Uterus (tissue), 4 donors: ENCODE results near the gene UMPS. TPM values are rescaled to one million over a fixed set of nuclear protein-coding genes. Genes with fewer than 3 reads are reported as not detected.

ENCODE experiments used
- DNase-seq, 2 donors: peaks; one replicate each; pipeline ENCODE4 v3.0.0-alpha.2; 2019 to 2020
- H3K27ac ChIP-seq, 2 donors: fragments of 200-600 bp; sonication (generic); 1 replicate in 1 of 2; 2 replicates in 1 of 2; pipeline ENCODE4 v1.5.1; 2016 to 2018
- H3K27me3 ChIP-seq, 2 donors: fragments of 200-600 bp; sonication (generic); one replicate each; pipeline ENCODE4 v1.5.1; 2018 to 2019; ENCODE audit warnings: control low read depth in 1 of 2
- H3K36me3 ChIP-seq, 2 donors: fragments of 200-600 bp; sonication (generic); one replicate each; pipeline ENCODE4 v1.5.1; 2019; ENCODE audit warnings: control low read depth in 1 of 2
- H3K4me1 ChIP-seq, 2 donors: fragments of 200-600 bp; sonication (generic); one replicate each; pipeline ENCODE4 v1.5.1; 2018 to 2019; ENCODE audit warnings: control low read depth in 1 of 2
- H3K4me3 ChIP-seq, 2 donors: fragments of 200-600 bp; sonication (generic); 1 replicate in 1 of 2; 2 replicates in 1 of 2; pipeline ENCODE4 v1.5.1; 2018 to 2019; ENCODE audit warnings: mild to moderate bottlenecking in 1 of 2
- H3K9me3 ChIP-seq, 2 donors: fragments of 200-600 bp; sonication (generic); one replicate each; pipeline ENCODE4 v1.5.1; 2019; ENCODE audit warnings: control low read depth in 1 of 2
- CTCF ChIP-seq, 4 experiments: fragments of 200-600 bp in 2 of 4; fragments of 450-650 bp in 2 of 4; sonication (generic) in 2 of 4; IDR thresholded peaks; one replicate each; pipeline ENCODE4 v1.5.1; 2016 to 2019; ENCODE audit warnings: antibody characterized with exemption in 4 of 4, mild to moderate bottlenecking in 2 of 4, moderate library complexity in 1 of 4
- POLR2A ChIP-seq, 2 donors: fragments of 450-650 bp; IDR thresholded peaks; one replicate each; pipeline ENCODE4 v1.6.1; 2016; ENCODE audit warnings: antibody characterized with exemption in 2 of 2, mild to moderate bottlenecking in 1 of 2, moderate library complexity in 1 of 2
- intact Hi-C: fragments of 100-400 bp; cut with DNase I; formaldehyde crosslinking; loops from one replicate; pipeline ENCODE4 v1.15.1; 2023; ENCODE audit warnings: low total_unique reads
- microRNA counts, 2 donors: library from miRNA; unstranded; fragments of <30 nt; microRNA quantifications; one replicate each; lab custom pipeline; 2016 to 2017
- microRNA-seq: library from miRNA; unstranded; fragments of <30 nt; microRNA quantifications from one replicate; pipeline ENCODE4, GENCODE V29; 2016; ENCODE audit warnings: borderline microRNAs expressed, borderline replicate concordance
- small RNA-seq: library from RNA; depleted of rRNA; stranded (forward); fragments of <200 nt; gene quantifications from one replicate; pipeline ENCODE3, GENCODE V24; 2016
- total RNA-seq, 4 donors: library from RNA; depleted of rRNA in 3 of 4; stranded (reverse); fragments of >200 nt in 3 of 4; gene quantifications; one replicate each; pipeline versions ENCODE4 v1.1.0 to v1.2.4, GENCODE V29; 2014 to 2023
- donor health status: DM: yes; HTN: yes; CAD: no.

Gene UMPS
- total RNA-seq, 4 donors from 2014 or later: 5.4 to 54.8 (median 19.9) TPM

DNA sequence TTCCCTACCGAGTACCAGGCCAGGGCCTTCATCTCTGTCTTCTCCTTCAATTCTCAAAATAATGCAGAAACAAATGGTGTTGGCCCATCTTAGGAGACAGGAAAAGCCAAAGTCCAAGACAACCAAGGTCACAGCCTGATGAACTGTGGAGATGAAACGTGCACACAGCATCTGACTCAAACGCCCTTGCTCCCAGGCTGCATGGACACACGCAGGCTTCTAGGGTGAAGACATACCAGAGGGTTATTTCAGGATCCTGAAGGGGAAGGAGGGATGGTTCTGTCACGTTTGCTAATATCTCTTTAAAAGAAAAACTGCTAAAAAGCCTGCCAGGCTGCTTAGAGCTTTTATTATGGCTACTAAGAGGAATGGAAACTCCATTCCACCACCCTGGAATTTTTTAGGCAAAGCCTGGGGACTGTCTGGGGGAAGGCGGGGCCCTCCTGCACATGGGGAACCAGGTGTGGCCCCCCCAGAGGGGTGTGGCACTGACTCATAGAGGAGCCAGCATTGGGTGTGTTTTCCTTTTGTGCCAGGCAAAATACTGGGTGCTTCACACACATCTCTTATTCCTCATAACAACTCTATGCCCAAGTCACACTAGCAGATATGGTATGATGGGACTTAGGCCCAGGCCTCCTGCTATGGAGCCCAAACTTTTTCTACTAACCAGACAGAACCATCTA lies 62.9 kb downstream of the UMPS start:
- H3K36me3 ChIP-seq: no peaks in the 10 kb centered on the region
- H3K27ac ChIP-seq: peak overlapping the region; percentile 69 to 82
- intact Hi-C loops: no loop called here
- DNase-seq: no peak
- peaks cover 4 to 6% of the 10 kb centered on the region in 2 donors for H3K4me1 ChIP-seq
- no peaks in the 10 kb centered on the region for H3K9me3 ChIP-seq
- H3K4me3 ChIP-seq: no peak overlapping the region
- no peak for TF ChIP-seq POLR2A (IDR thresholded peaks at IDR 0.05)
- TF ChIP-seq CTCF (IDR thresholded peaks at IDR 0.05): no peak
- no peaks in the 10 kb centered on the region for H3K27me3 ChIP-seq

- DNase-seq: no peak
- no peak overlapping the region for H3K4me3 ChIP-seq
- no peaks in the 10 kb centered on the region for H3K36me3 ChIP-seq
- no peaks in the 10 kb centered on the region for H3K9me3 ChIP-seq
- H3K4me1 ChIP-seq: peaks cover 0 to 12% of the 10 kb centered on the region in 2 donors
- H3K27ac ChIP-seq: no peak overlapping the region
- intact Hi-C loops: no loop called here
- TF ChIP-seq CTCF (IDR thresholded peaks at IDR 0.05) (no peak), POLR2A (IDR thresholded peaks at IDR 0.05) (no peak)
- no peaks in the 10 kb centered on the region for H3K27me3 ChIP-seq
Observed at GRCh38 chr3:124796477-124796876, 66.2 kb downstream of the UMPS start.

GRCh38 chr3:124797426-124797945 lies 67.2 kb downstream of the UMPS start:
- TF ChIP-seq POLR2A (IDR thresholded peaks at IDR 0.05) (no peak), CTCF (IDR thresholded peaks at IDR 0.05) (no peak)
- no peaks in the 10 kb centered on the region for H3K36me3 ChIP-seq
- H3K9me3 ChIP-seq: no peaks in the 10 kb centered on the region
- no peak overlapping the region for H3K4me3 ChIP-seq
- no peaks in the 10 kb centered on the region for H3K27me3 ChIP-seq
- H3K4me1 ChIP-seq: peaks cover 4 to 6% of the 10 kb centered on the region in 2 donors
- intact Hi-C loops: no loop called here
- H3K27ac ChIP-seq: peak overlapping the region in 1 of 2 donors; percentile 31
- DNase-seq: no peak

MicroRNAs within 50 kb of the gene (microRNA counts, 767-probe panel; counts per million panel counts)
- microRNA hsa-miR-544b (lab: Ali Mortazavi, UCI): 0 counts per million in 2 donors

Small RNAs within 50 kb of the gene (microRNA-seq; reads per million reads assigned to microRNA genes)
- gene MIR544B: not detected

Small RNAs within 50 kb of the gene (small RNA-seq; reads per million reads assigned to genes)
- gene MIR544B: not detected

Other genes starting within 250 kb of the UMPS start
- gene ITGB5, start 156.9 kb downstream of the UMPS start, total RNA-seq: 100 to 1,000 TPM in 2 of 4 donors, 10 to 100 TPM in 2; 28.7 to 106 (median 71.6) TPM
- gene MUC13, start 204.3 kb downstream of the UMPS start, total RNA-seq: under 1 TPM in 1 of 4 donors, not detected in 3; 0.51 TPM